Thoracic aorta (tissue), 2 donors: ENCODE results near the gene PSMG4. TPM values are rescaled to one million over a fixed set of nuclear protein-coding genes. Genes with fewer than 3 reads are reported as not detected.

Source experiments
- ATAC-seq: fragments of 150-250 bp; one replicate; pipeline ENCODE4 v1.8.0; 2017; ENCODE audit warnings: low read depth; ENCODE audit not compliant: insufficient number of reproducible peaks, low FRiP score
- DNase-seq: peaks from one replicate; pipeline ENCODE4 v3.0.0-alpha.2; 2020; ENCODE audit warnings: low spot score
- H3K27ac ChIP-seq, 2 donors: fragments of 200-600 bp; sonication (generic); 1 replicate in 1 of 2; 2 replicates in 1 of 2; pipeline ENCODE4 v1.5.1; 2016; ENCODE audit warnings: mild to moderate bottlenecking in 2 of 2, moderate library complexity in 2 of 2
- H3K27me3 ChIP-seq: fragments of 200-600 bp; sonication (generic); replicated peaks from 2 replicates; pipeline ENCODE4 v1.6.0; 2016; ENCODE audit warnings: mild to moderate bottlenecking; ENCODE audit not compliant: insufficient read depth
- H3K36me3 ChIP-seq: fragments of 200-600 bp; sonication (generic); one replicate; pipeline ENCODE4 v1.5.1; 2016
- H3K4me1 ChIP-seq, 2 donors: fragments of 200-600 bp; sonication (generic); 1 replicate in 1 of 2; 2 replicates in 1 of 2; pipeline versions ENCODE4 v1.5.1 to v1.6.0; 2016; ENCODE audit warnings: low read depth in 2 of 2, mild to moderate bottlenecking in 1 of 2; ENCODE audit not compliant: control insufficient read depth in 1 of 2
- H3K4me3 ChIP-seq: fragments of 200-600 bp; sonication (generic); 2 replicates; pipeline ENCODE4 v1.5.1; 2016; ENCODE audit warnings: mild to moderate bottlenecking
- H3K9me3 ChIP-seq: fragments of 200-600 bp; sonication (generic); 2 replicates; pipeline ENCODE4 v1.5.1; 2016
- CTCF ChIP-seq: fragments of 200-600 bp; sonication (generic); IDR thresholded peaks from one replicate; pipeline ENCODE4 v1.5.1; 2019; ENCODE audit warnings: antibody characterized with exemption
- total RNA-seq, 2 donors: library from RNA; depleted of rRNA; stranded (reverse); fragments of >200 nt; gene quantifications; one replicate each; pipeline versions ENCODE4 v1.1.0 to v1.2.3, GENCODE V29; 2016

The PSMG4 gene
- total RNA-seq, 2 donors from 2014 or later, result 19.4 to 29.0 TPM

GRCh38 chr6:3228046-3228671, 30.6 kb upstream of the PSMG4 start:
- Histone ChIP-seq H3K36me3 (no peaks in the 10 kb centered on the region), H3K4me3 (peak overlapping the region; percentile 67), H3K27me3 (peaks cover 33% of the 10 kb centered on the region), H3K9me3 (no peaks in the 10 kb centered on the region), H3K4me1 (peaks cover 26 to 57% of the 10 kb centered on the region in 2 donors), H3K27ac (no peak overlapping the region)
- no peak for DNase-seq
- ATAC-seq, result no peak
- TF ChIP-seq CTCF, result no peak

GRCh38 chr6:3228771-3229565, 29.8 kb upstream of the PSMG4 start:
- Histone ChIP-seq H3K27me3 (peaks cover 36% of the 10 kb centered on the region), H3K36me3 (no peaks in the 10 kb centered on the region), H3K27ac (no peak overlapping the region), H3K4me1 (peaks cover 26 to 57% of the 10 kb centered on the region in 2 donors), H3K9me3 (no peaks in the 10 kb centered on the region), H3K4me3 (peak overlapping the region; percentile 67)
- no peak for ATAC-seq
- no peak for TF ChIP-seq CTCF
- no peak for DNase-seq

GRCh38 chr6:3229566-3230178, 29.1 kb upstream of the PSMG4 start:
- Histone ChIP-seq H3K4me1 (peaks cover 26 to 57% of the 10 kb centered on the region in 2 donors), H3K4me3 (peak overlapping the region; percentile 67), H3K9me3 (no peaks in the 10 kb centered on the region), H3K27me3 (peaks cover 36% of the 10 kb centered on the region), H3K27ac (no peak overlapping the region), H3K36me3 (no peaks in the 10 kb centered on the region)
- ATAC-seq (no peak), DNase-seq (no peak)
- TF ChIP-seq CTCF, result no peak

GRCh38 chr6:3230256-3230882, 28.4 kb upstream of the PSMG4 start:
- peaks cover 36% of the 10 kb centered on the region for H3K27me3 ChIP-seq
- H3K27ac ChIP-seq, result no peak overlapping the region
- no peaks in the 10 kb centered on the region for H3K36me3 ChIP-seq
- H3K4me3 ChIP-seq, result peak overlapping the region; percentile 73
- no peak for DNase-seq
- no peaks in the 10 kb centered on the region for H3K9me3 ChIP-seq
- no peak for ATAC-seq
- no peak for TF ChIP-seq CTCF
- H3K4me1 ChIP-seq, result peaks cover 26 to 57% of the 10 kb centered on the region in 2 donors

- peaks cover 36% of the 10 kb centered on the region for H3K27me3 ChIP-seq
- no peak for DNase-seq
Measured at GRCh38 chr6:3230900-3231246, 27.9 kb upstream of the PSMG4 start.

More at GRCh38 chr6:3230900-3231246, 27.9 kb upstream of the PSMG4 start:
- no peak for TF ChIP-seq CTCF
- ATAC-seq, result no peak
- Histone ChIP-seq H3K9me3 (no peaks in the 10 kb centered on the region), H3K36me3 (no peaks in the 10 kb centered on the region), H3K4me1 (peaks cover 26 to 57% of the 10 kb centered on the region in 2 donors), H3K4me3 (peak overlapping the region; percentile 73), H3K27ac (no peak overlapping the region)
